Muscle of leg (tissue), 11 donors: ENCODE measurements around the gene HS3ST2. TPM values are rescaled to one million over a fixed set of nuclear protein-coding genes. Genes with fewer than 3 reads are reported as not detected.

ENCODE experiments used
- DNase-seq: peaks from one replicate; pipeline ENCODE4 v3.0.0; 2013
- H3K27ac ChIP-seq: one replicate; pipeline ENCODE4 v1.5.1; 2013; ENCODE audit warnings: mild to moderate bottlenecking, low read length, control low read depth
- H3K27me3 ChIP-seq: one replicate; pipeline ENCODE4 v1.6.1; 2013; ENCODE audit warnings: low read length; ENCODE audit not compliant: control insufficient read depth, insufficient read depth
- H3K36me3 ChIP-seq: one replicate; pipeline ENCODE4 v1.6.1; 2013; ENCODE audit warnings: low read length; ENCODE audit not compliant: control insufficient read depth, insufficient read depth
- H3K4me1 ChIP-seq: one replicate; pipeline ENCODE4 v1.6.1; 2013; ENCODE audit warnings: low read length; ENCODE audit not compliant: control insufficient read depth, insufficient read depth
- H3K4me3 ChIP-seq: one replicate; pipeline ENCODE4 v1.5.1; 2013; ENCODE audit warnings: low read length, control low read depth
- H3K9me3 ChIP-seq: replicated peaks from 2 replicates; pipeline ENCODE4 v1.6.1; 2013; ENCODE audit warnings: low read depth, low read length; ENCODE audit not compliant: control insufficient read depth
- WGBS: methylation state at CpG from one replicate; pipeline ENCODE4 v1.1.5; 2013; ENCODE audit warnings: missing lambda C conversion rate; ENCODE audit not compliant: insufficient coverage; 5-methylcytosine and 5-hydroxymethylcytosine counted together
- polyA plus RNA-seq, 8 donors: library from polyadenylated mRNA; unstranded; fragments of 120-200 nt; gene quantifications; one replicate each; pipeline versions ENCODE4 v1.2.1 to v1.2.3, GENCODE V29; 2013; ENCODE audit warnings: inconsistent platforms in 1 of 8, low replicate concordance in 1 of 8; ENCODE audit not compliant: insufficient read length in 8 of 8, insufficient read depth in 1 of 8
- total RNA-seq: library from RNA; stranded (reverse); fragments of 120-200 nt; gene quantifications from one replicate; pipeline ENCODE4 v1.2.4, GENCODE V29; 2013

Gene HS3ST2
- total and polyA plus RNA-seq, 9 donors, result 0.05 to 0.15 (median 0.05) TPM; not detected in 6

DNA sequence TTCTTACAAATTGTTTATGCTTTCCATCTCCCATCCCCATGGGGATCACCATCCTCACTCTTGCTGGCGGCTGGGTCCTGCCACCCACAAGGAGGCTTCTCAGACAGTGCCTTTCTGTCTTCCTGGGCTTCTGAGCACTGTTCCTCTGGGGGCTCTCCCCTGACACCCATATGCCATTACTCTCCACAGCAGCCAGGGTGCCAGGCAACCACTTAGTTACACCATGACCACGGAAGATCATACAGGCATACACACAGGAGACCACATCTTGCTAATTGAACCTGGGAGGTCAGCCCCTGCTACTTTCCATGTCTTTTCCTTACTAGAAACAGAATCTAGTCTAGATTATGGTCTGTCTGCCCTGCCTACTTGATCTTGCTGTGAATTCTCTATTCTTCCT is 27.7 kb upstream of the HS3ST2 start:
- H3K4me1 ChIP-seq, result no peaks in the 10 kb centered on the region
- H3K9me3 ChIP-seq, result no peaks in the 10 kb centered on the region
- H3K36me3 ChIP-seq, result no peaks in the 10 kb centered on the region
- WGBS, result 100% methylated on average over 2 of the region's 2 CpGs
- no peak overlapping the region for H3K27ac ChIP-seq
- H3K4me3 ChIP-seq, result no peak overlapping the region
- H3K27me3 ChIP-seq, result no peaks in the 10 kb centered on the region
- DNase-seq, result no peak

GRCh38 chr16:22786691-22787090 is 27.3 kb upstream of the HS3ST2 start:
- no peaks in the 10 kb centered on the region for H3K36me3 ChIP-seq
- no peaks in the 10 kb centered on the region for H3K27me3 ChIP-seq
- no peak overlapping the region for H3K4me3 ChIP-seq
- H3K27ac ChIP-seq, result no peak overlapping the region
- no peaks in the 10 kb centered on the region for H3K9me3 ChIP-seq
- DNase-seq, result no peak
- no CpG with 5 or more reads among the region's 4 CpGs for WGBS
- no peaks in the 10 kb centered on the region for H3K4me1 ChIP-seq

DNA sequence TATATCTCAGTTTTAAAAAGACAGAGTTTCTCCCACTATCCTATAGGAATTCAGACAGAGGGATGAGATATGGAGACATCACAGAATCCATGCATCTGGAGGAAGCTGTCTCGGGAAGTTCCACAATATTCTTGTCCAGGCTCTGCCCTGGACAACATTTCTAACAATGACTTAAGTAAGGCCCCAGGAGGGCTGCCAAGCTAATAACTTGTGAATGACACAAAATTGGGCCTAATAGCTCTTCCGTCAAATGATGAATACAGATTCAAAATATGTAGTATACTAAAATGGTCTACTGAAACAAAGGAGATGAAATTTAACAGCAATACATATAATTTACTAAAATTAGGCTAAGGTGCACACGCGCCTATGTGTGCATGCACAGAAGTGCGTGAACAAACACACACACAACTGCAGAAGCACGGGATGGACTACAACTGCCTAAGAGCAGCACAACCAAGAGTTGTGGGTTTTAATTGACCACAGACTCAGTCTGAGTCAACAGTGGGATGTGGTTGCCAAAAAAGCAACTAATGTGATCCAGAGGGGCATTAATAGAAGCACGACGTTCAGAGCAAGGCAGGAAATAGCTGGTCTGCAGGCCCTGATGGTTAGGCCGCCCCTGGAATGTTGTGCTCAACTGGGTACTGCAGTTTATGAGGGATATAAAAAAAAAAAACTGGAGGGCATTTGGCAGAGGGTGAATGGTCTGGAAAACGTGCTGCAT is 26.3 kb upstream of the HS3ST2 start:
- no peak overlapping the region for H3K4me3 ChIP-seq
- no peaks in the 10 kb centered on the region for H3K36me3 ChIP-seq
- H3K4me1 ChIP-seq, result no peaks in the 10 kb centered on the region
- H3K9me3 ChIP-seq, result no peaks in the 10 kb centered on the region
- 10% methylated on average over 5 of the region's 10 CpGs for WGBS
- no peaks in the 10 kb centered on the region for H3K27me3 ChIP-seq
- DNase-seq, result no peak
- H3K27ac ChIP-seq, result no peak overlapping the region

- H3K36me3 ChIP-seq, result no peaks in the 10 kb centered on the region
Measured at GRCh38 chr16:22788193-22788530, 25.8 kb upstream of the HS3ST2 start.

DNA sequence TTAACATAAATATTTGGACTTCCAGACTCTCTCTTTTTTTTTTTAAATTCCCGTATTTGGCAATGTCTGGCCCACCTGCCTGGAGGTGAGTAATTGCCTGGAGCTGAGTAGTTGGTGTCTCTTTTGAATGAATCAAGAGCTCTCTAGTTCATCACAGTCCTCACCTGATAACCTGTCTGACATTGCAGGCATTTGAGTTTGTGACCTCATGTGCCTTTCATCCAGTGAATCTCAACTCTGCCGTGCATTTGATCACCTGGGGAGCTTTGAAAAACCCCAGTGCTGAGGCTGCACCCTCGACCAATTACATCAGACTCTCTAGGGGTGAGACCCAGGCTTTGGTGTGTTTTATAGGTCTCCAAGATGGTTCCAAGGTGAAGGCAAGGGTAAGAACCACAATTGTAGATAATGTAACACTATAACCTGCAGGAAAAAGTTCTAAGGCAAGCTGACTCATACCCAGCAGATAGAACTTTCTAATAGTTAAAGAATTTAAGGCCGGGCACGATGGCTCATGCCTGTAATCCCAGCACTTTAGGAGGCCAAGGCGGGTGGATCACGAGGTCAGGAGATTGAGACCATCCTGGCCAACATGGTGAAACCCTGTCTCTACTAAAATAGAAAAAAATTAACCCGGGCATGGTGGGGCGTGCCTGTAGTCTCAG is 24.5 kb upstream of the HS3ST2 start:
- no CpG with 5 or more reads among the region's 9 CpGs for WGBS
- DNase-seq, result no peak
- no peak overlapping the region for H3K4me3 ChIP-seq
- H3K36me3 ChIP-seq, result no peaks in the 10 kb centered on the region
- peaks cover 2% of the 10 kb centered on the region for H3K9me3 ChIP-seq
- H3K27ac ChIP-seq, result no peak overlapping the region
- no peaks in the 10 kb centered on the region for H3K27me3 ChIP-seq
- no peaks in the 10 kb centered on the region for H3K4me1 ChIP-seq

More at GRCh38 chr16:22788193-22788530, 25.8 kb upstream of the HS3ST2 start:
- Histone ChIP-seq H3K27me3 (no peaks in the 10 kb centered on the region), H3K4me3 (no peak overlapping the region), H3K9me3 (no peaks in the 10 kb centered on the region), H3K4me1 (no peaks in the 10 kb centered on the region), H3K27ac (no peak overlapping the region)
- WGBS, result 24% methylated on average over 2 of the region's 3 CpGs
- no peak for DNase-seq

DNA sequence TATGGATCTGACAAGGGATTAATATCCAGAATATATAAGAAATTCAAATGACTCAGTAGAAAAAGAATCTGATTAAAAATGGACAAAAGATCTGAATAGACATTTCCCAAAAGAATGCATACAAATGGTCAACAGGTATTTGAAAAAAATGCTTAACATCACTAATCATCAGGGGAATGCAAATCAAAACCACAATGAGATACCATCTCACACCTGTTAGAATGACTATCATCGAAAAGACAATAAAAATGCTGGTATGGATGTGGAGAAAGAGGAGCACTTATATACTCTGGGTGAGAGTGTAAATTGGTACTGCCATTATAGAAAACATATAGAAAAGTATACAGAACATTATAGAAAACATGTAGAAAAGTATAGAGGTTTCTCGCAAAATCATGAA is 16.4 kb upstream of the HS3ST2 start:
- no peak overlapping the region for H3K4me3 ChIP-seq
- no peak for DNase-seq
- no CpG with 5 or more reads among the region's 2 CpGs for WGBS
- peaks cover 3% of the 10 kb centered on the region for H3K9me3 ChIP-seq
- H3K27ac ChIP-seq, result no peak overlapping the region
- H3K4me1 ChIP-seq, result no peaks in the 10 kb centered on the region
- no peaks in the 10 kb centered on the region for H3K36me3 ChIP-seq
- H3K27me3 ChIP-seq, result no peaks in the 10 kb centered on the region

- no peak overlapping the region for H3K27ac ChIP-seq
- H3K4me3 ChIP-seq, result no peak overlapping the region
- WGBS, result 13% methylated on average over 1 of the region's 2 CpGs
- H3K27me3 ChIP-seq, result no peaks in the 10 kb centered on the region
- no peak for DNase-seq
- no peaks in the 10 kb centered on the region for H3K36me3 ChIP-seq
- H3K9me3 ChIP-seq, result peaks cover 3% of the 10 kb centered on the region
- H3K4me1 ChIP-seq, result no peaks in the 10 kb centered on the region
Measured at GRCh38 chr16:22799113-22799512, 14.8 kb upstream of the HS3ST2 start.

GRCh38 chr16:22804893-22805292 is 9.1 kb upstream of the HS3ST2 start:
- no peaks in the 10 kb centered on the region for H3K4me1 ChIP-seq
- WGBS, result 61% methylated on average over 2 of the region's 5 CpGs
- H3K36me3 ChIP-seq, result no peaks in the 10 kb centered on the region
- H3K9me3 ChIP-seq, result no peaks in the 10 kb centered on the region
- no peak for DNase-seq
- no peaks in the 10 kb centered on the region for H3K27me3 ChIP-seq
- no peak overlapping the region for H3K27ac ChIP-seq
- no peak overlapping the region for H3K4me3 ChIP-seq

GRCh38 chr16:22805326-22805725 is 8.6 kb upstream of the HS3ST2 start:
- H3K36me3 ChIP-seq, result no peaks in the 10 kb centered on the region
- H3K27ac ChIP-seq, result no peak overlapping the region
- no peak for DNase-seq
- H3K4me3 ChIP-seq, result no peak overlapping the region
- H3K4me1 ChIP-seq, result no peaks in the 10 kb centered on the region
- no peaks in the 10 kb centered on the region for H3K27me3 ChIP-seq
- no peaks in the 10 kb centered on the region for H3K9me3 ChIP-seq

- no peaks in the 10 kb centered on the region for H3K9me3 ChIP-seq
Measured at GRCh38 chr16:22806811-22807210, 7.2 kb upstream of the HS3ST2 start.

More at GRCh38 chr16:22806811-22807210, 7.2 kb upstream of the HS3ST2 start:
- H3K4me3 ChIP-seq, result no peak overlapping the region
- no peak overlapping the region for H3K27ac ChIP-seq
- H3K27me3 ChIP-seq, result no peaks in the 10 kb centered on the region
- no peaks in the 10 kb centered on the region for H3K36me3 ChIP-seq
- no peak for DNase-seq
- no peaks in the 10 kb centered on the region for H3K4me1 ChIP-seq
- 91% methylated on average over 2 of the region's 8 CpGs for WGBS
